ENCODE results near the gene SLC17A8. TPM values are rescaled to one million over a fixed set of nuclear protein-coding genes. Genes with fewer than 3 reads are reported as not detected.
A peak's percentile ranks its signal among the peaks of the same experiment; 100 is the strongest.

SLC17A8 gene
- total and polyA plus RNA-seq, 2 donors from 2014 or later = 0.09 to 0.16 TPM

- no peaks in the 10 kb centered on the region for H3K4me1 ChIP-seq (ENCODE audit: control insufficient read depth in 2 of 3, insufficient read depth in 2 of 3, low read depth in 1 of 3, low read length in 3 of 3)
- DNase-seq (no peak), FAIRE-seq (peak; percentile 59)
- H3K27ac ChIP-seq (ENCODE audit: low read depth in 2 of 2, low read length in 2 of 2) = no peak overlapping the region
- no peak overlapping the region for H3K4me3 ChIP-seq (ENCODE audit: low read length in 3 of 3)
- H3K9me3 ChIP-seq (ENCODE audit: control insufficient read depth in 2 of 3, insufficient read depth in 1 of 3, low read length in 3 of 3) = no peaks in the 10 kb centered on the region
- H3K36me3 ChIP-seq (ENCODE audit: control insufficient read depth in 2 of 3, insufficient read depth in 3 of 3, low read length in 3 of 3) = peaks cover 0 to 16% (median 7%) of the 10 kb centered on the region in 3 donors
- no peak overlapping the region for H3K9ac ChIP-seq (ENCODE audit: low read length in 3 of 3)
- no peaks in the 10 kb centered on the region for H3K27me3 ChIP-seq (ENCODE audit: control insufficient read depth, insufficient read depth, low read length)
- intact Hi-C loops (cut with DNase I) = no loop called here
- TF ChIP-seq, protein P1, sequence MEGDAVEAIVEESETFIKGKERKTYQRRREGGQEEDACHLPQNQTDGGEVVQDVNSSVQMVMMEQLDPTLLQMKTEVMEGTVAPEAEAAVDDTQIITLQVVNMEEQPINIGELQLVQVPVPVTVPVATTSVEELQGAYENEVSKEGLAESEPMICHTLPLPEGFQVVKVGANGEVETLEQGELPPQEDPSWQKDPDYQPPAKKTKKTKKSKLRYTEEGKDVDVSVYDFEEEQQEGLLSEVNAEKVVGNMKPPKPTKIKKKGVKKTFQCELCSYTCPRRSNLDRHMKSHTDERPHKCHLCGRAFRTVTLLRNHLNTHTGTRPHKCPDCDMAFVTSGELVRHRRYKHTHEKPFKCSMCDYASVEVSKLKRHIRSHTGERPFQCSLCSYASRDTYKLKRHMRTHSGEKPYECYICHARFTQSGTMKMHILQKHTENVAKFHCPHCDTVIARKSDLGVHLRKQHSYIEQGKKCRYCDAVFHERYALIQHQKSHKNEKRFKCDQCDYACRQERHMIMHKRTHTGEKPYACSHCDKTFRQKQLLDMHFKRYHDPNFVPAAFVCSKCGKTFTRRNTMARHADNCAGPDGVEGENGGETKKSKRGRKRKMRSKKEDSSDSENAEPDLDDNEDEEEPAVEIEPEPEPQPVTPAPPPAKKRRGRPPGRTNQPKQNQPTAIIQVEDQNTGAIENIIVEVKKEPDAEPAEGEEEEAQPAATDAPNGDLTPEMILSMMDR (IDR thresholded peaks at IDR 0.05; ENCODE audit: borderline replicate concordance, extremely low read depth, insufficient read depth) = no peak
Observed at GRCh38 chr12:100324498-100324897, 32.4 kb upstream of the SLC17A8 start.

GRCh38 chr12:100326208-100326607 is 30.7 kb upstream of the SLC17A8 start:
- H3K36me3 ChIP-seq (ENCODE audit: control insufficient read depth in 2 of 3, insufficient read depth in 3 of 3, low read length in 3 of 3) = peaks cover 0 to 20% (median 7%) of the 10 kb centered on the region in 3 donors
- no peaks in the 10 kb centered on the region for H3K9me3 ChIP-seq (ENCODE audit: control insufficient read depth in 2 of 3, insufficient read depth in 1 of 3, low read length in 3 of 3)
- H3K27me3 ChIP-seq (ENCODE audit: control insufficient read depth, insufficient read depth, low read length) = no peaks in the 10 kb centered on the region
- H3K4me1 ChIP-seq (ENCODE audit: control insufficient read depth in 2 of 3, insufficient read depth in 2 of 3, low read depth in 1 of 3, low read length in 3 of 3) = no peaks in the 10 kb centered on the region
- TF ChIP-seq, protein P1 (IDR thresholded peaks at IDR 0.05; ENCODE audit: borderline replicate concordance, extremely low read depth, insufficient read depth) = no peak
- DNase-seq = no peak
- H3K9ac ChIP-seq (ENCODE audit: low read length in 3 of 3) = no peak overlapping the region
- no peak for FAIRE-seq
- intact Hi-C loops (cut with DNase I) = no loop called here
- H3K4me3 ChIP-seq (ENCODE audit: low read length in 3 of 3) = no peak overlapping the region
- H3K27ac ChIP-seq (ENCODE audit: low read depth in 2 of 2, low read length in 2 of 2) = no peak overlapping the region

- Histone ChIP-seq H3K9me3 (ENCODE audit: control insufficient read depth in 2 of 3, insufficient read depth in 1 of 3, low read length in 3 of 3) (no peaks in the 10 kb centered on the region), H3K4me1 (ENCODE audit: control insufficient read depth in 2 of 3, insufficient read depth in 2 of 3, low read depth in 1 of 3, low read length in 3 of 3) (no peaks in the 10 kb centered on the region), H3K4me3 (ENCODE audit: low read length in 3 of 3) (no peak overlapping the region), H3K9ac (ENCODE audit: low read length in 3 of 3) (no peak overlapping the region), H3K36me3 (ENCODE audit: control insufficient read depth in 2 of 3, insufficient read depth in 3 of 3, low read length in 3 of 3) (peaks cover 2 to 31% (median 9%) of the 10 kb centered on the region in 3 donors), H3K27ac (ENCODE audit: low read depth in 2 of 2, low read length in 2 of 2) (no peak overlapping the region), H3K27me3 (ENCODE audit: control insufficient read depth, insufficient read depth, low read length) (no peaks in the 10 kb centered on the region)
- intact Hi-C loops (cut with DNase I) = no loop called here
- DNase-seq (no peak), FAIRE-seq (no peak)
- TF ChIP-seq, protein P1 (IDR thresholded peaks at IDR 0.05; ENCODE audit: borderline replicate concordance, extremely low read depth, insufficient read depth) = no peak
Observed at GRCh38 chr12:100329800-100330199, 27.1 kb upstream of the SLC17A8 start.

DNA sequence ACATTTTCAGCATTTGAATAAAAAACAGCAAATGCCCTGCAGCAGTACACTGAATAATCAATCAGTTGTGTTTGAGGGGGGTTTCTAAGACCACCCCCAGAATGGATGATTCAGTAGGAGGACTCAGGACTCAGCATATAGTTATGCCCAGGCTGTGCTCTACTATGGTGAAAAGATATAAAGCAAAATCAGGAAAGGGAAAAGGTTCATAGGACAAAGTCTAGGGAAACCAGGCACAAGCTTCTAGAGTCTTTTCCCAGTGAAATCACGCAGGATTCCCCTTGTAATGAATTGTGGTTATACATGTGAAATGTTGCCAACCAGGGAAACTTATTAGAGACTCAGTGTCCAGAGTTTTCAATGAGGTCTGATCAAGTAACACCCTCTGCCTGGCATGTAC is 25.0 kb upstream of the SLC17A8 start:
- Histone ChIP-seq H3K27me3 (ENCODE audit: control insufficient read depth, insufficient read depth, low read length) (no peaks in the 10 kb centered on the region), H3K27ac (ENCODE audit: low read depth in 2 of 2, low read length in 2 of 2) (no peak overlapping the region), H3K4me1 (ENCODE audit: control insufficient read depth in 2 of 3, insufficient read depth in 2 of 3, low read depth in 1 of 3, low read length in 3 of 3) (no peaks in the 10 kb centered on the region), H3K9ac (ENCODE audit: low read length in 3 of 3) (no peak overlapping the region), H3K36me3 (ENCODE audit: control insufficient read depth in 2 of 3, insufficient read depth in 3 of 3, low read length in 3 of 3) (peaks cover 10 to 48% (median 16%) of the 10 kb centered on the region in 3 donors), H3K9me3 (ENCODE audit: control insufficient read depth in 2 of 3, insufficient read depth in 1 of 3, low read length in 3 of 3) (no peaks in the 10 kb centered on the region), H3K4me3 (ENCODE audit: low read length in 3 of 3) (no peak overlapping the region)
- TF ChIP-seq, protein P1 (IDR thresholded peaks at IDR 0.05; ENCODE audit: borderline replicate concordance, extremely low read depth, insufficient read depth) = no peak
- no peak for DNase-seq
- FAIRE-seq = no peak
- intact Hi-C loops (cut with DNase I) = no loop called here
